Pancreas (tissue), 10 donors: ENCODE results near the gene ZMYM5. TPM values are rescaled to one million over a fixed set of nuclear protein-coding genes. Genes with fewer than 3 reads are reported as not detected.
"Not testable (repeated sequence)": the region's sequence is repeated elsewhere in the genome, so short reads cannot be mapped to it uniquely, and the experiment has no call there.

ENCODE experiments used
- ATAC-seq, 4 donors: fragments of 200-7000 bp; cut with Tn5 transposase; one replicate each; pipeline versions ENCODE4 v1.8.0 to v1.9.1; 2020; ENCODE audit warnings: mild to moderate bottlenecking in 4 of 4, moderate library complexity in 4 of 4
- DNase-seq, 6 donors: peaks; one replicate each; pipeline ENCODE4 v3.0.0-alpha.2; 2020
- FAIRE-seq: peaks from 2 replicates; lab custom pipeline; 2012; peaks lifted over from hg19 to GRCh38; lab: Jason Lieb, UNC
- H3K27ac ChIP-seq, 4 donors: fragments of 200-600 bp; sonication (generic); 1 replicate in 3 of 4; 2 replicates in 1 of 4; pipeline versions ENCODE4 v1.5.0 to v1.8.0; 2020
- H3K27me3 ChIP-seq, 4 donors: fragments of 200-600 bp; one replicate each; pipeline ENCODE4 v1.8.0; 2021
- H3K36me3 ChIP-seq, 3 donors: fragments of 200-600 bp; sonication (generic) in 1 of 3; one replicate each; pipeline versions ENCODE4 v1.5.0 to v1.8.0; 2020 to 2021
- H3K4me1 ChIP-seq, 3 donors: fragments of 200-600 bp; one replicate each; pipeline ENCODE4 v1.8.0; 2021
- H3K4me3 ChIP-seq, 4 donors: fragments of 200-600 bp; sonication (generic) in 2 of 4; one replicate each; pipeline versions ENCODE4 v1.5.0 to v1.8.0; 2020 to 2021
- H3K9me3 ChIP-seq, 4 donors: fragments of 200-600 bp; one replicate each; pipeline ENCODE4 v1.8.0; 2021
- CTCF ChIP-seq, 4 donors: fragments of 200-600 bp; sonication (generic) in 3 of 4; IDR thresholded peaks; one replicate each; pipeline versions ENCODE4 v1.5.0 to v1.8.0; 2021; ENCODE audit warnings: antibody characterized with exemption in 4 of 4
- WGBS, 2 donors: extraction: QIAGEN DNeasy Blood & Tissue Kit; methylation state at CpG; one replicate each; pipeline ENCODE4 v1.1.7; 2013; 5-methylcytosine and 5-hydroxymethylcytosine counted together
- intact Hi-C, 3 donors: fragments of 100-400 bp; cut with DNase I; formaldehyde crosslinking; loops; one replicate each; pipeline versions ENCODE4 v1.11.1 to v1.14.2; 2022
- polyA plus RNA-seq, 2 donors: library from polyadenylated mRNA; stranded (reverse); fragments of 200-250 nt; gene quantifications; one replicate each; pipeline ENCODE4 v1.2.3, GENCODE V29; 2013
- total RNA-seq, 6 donors: library from RNA; stranded (reverse); fragmentation: NEBNext Ultra II Directional in 4 of 6; extraction: Animal tissue kit (Norgen Biotek cat#: 25700) in 4 of 6; gene quantifications; one replicate each; pipeline versions ENCODE4 v1.2.1 to v1.2.4, GENCODE V29; 2021 to 2023
- donor health status: healthy with polysubstance abuse.
- donor health status: DM: no; HTN: no; CAD: no; lungs with moderate emphysema.
- donor health status: DM: no; HTN: no; CAD: no.
- donor health status: control.
- donor health status: control.
- donor health status: Bipolar disorder and iron deficiency.
- donor health status: DM: yes; HTN: yes; CAD: no.
- donor health status: DM: no; HTN: no; CAD: no.
- donor health status: DM: no; HTN: no; CAD: no.
- donor health status: DM: yes; HTN: yes; CAD: no.

The ZMYM5 gene
- total and polyA plus RNA-seq, 8 donors = 3.5 to 8.3 (median 5.1) TPM

GRCh38 chr13:19822673-19823072, 40.8 kb downstream of the ZMYM5 start:
- no peak for TF ChIP-seq CTCF (IDR thresholded peaks at IDR 0.05)
- H3K4me3 ChIP-seq = no peak overlapping the region
- H3K27me3 ChIP-seq = no peaks in the 10 kb centered on the region
- no peak overlapping the region for H3K27ac ChIP-seq
- DNase-seq (no peak), FAIRE-seq (no peak), ATAC-seq (no peak)
- no peaks in the 10 kb centered on the region for H3K9me3 ChIP-seq
- no peaks in the 10 kb centered on the region for H3K4me1 ChIP-seq
- WGBS, 2 donors = 89 to 95% methylated on average over 3 of the region's 3 CpGs
- H3K36me3 ChIP-seq = peaks cover 0 to 11% (median 8%) of the 10 kb centered on the region in 3 donors
- intact Hi-C loops = no loop called here

- intact Hi-C loops = no loop called here
- no peak for FAIRE-seq
- TF ChIP-seq CTCF (IDR thresholded peaks at IDR 0.05) = peak in 3 of 4 donors; percentile 10 to 25 (median 15)
- Histone ChIP-seq H3K4me3 (no peak overlapping the region), H3K36me3 (peaks cover 0 to 3% (median 0%) of the 10 kb centered on the region in 3 donors), H3K27ac (no peak overlapping the region), H3K27me3 (no peaks in the 10 kb centered on the region), H3K9me3 (no peaks in the 10 kb centered on the region), H3K4me1 (no peaks in the 10 kb centered on the region)
- peak in 3 of 4 donors; percentile 40 to 90 (median 56) for ATAC-seq
- 59 to 65% methylated on average over 27 of the region's 27 CpGs for WGBS, 2 donors
- peak; percentile 15 to 70 (median 28) for DNase-seq
Observed at GRCh38 chr13:19818223-19818842, 45.1 kb downstream of the ZMYM5 start.

- 89 to 90% methylated on average over 7 of the region's 7 CpGs for WGBS, 2 donors
- no peak for TF ChIP-seq CTCF (IDR thresholded peaks at IDR 0.05)
- no peak for ATAC-seq
- H3K27me3 ChIP-seq = no peaks in the 10 kb centered on the region
- H3K4me3 ChIP-seq = no peak overlapping the region
- H3K27ac ChIP-seq = no peak overlapping the region
- intact Hi-C loops = no loop called here
- H3K36me3 ChIP-seq = peaks cover 0 to 3% (median 0%) of the 10 kb centered on the region in 3 donors
- no peak for FAIRE-seq
- H3K9me3 ChIP-seq = no peaks in the 10 kb centered on the region
- no peaks in the 10 kb centered on the region for H3K4me1 ChIP-seq
- no peak for DNase-seq
Observed at GRCh38 chr13:19817510-19818158, 45.8 kb downstream of the ZMYM5 start.

GRCh38 chr13:19817106-19817505, 46.3 kb downstream of the ZMYM5 start:
- Histone ChIP-seq H3K9me3 (no peaks in the 10 kb centered on the region), H3K36me3 (peaks cover 0 to 3% (median 0%) of the 10 kb centered on the region in 3 donors), H3K4me1 (no peaks in the 10 kb centered on the region), H3K27ac (no peak overlapping the region), H3K4me3 (no peak overlapping the region), H3K27me3 (no peaks in the 10 kb centered on the region)
- no peak for DNase-seq
- no peak for FAIRE-seq
- no peak for ATAC-seq
- no peak for TF ChIP-seq CTCF (IDR thresholded peaks at IDR 0.05)
- intact Hi-C loops = no loop called here
- 98% methylated on average over 10 of the region's 10 CpGs for WGBS, 2 donors

GRCh38 chr13:19815842-19816241, 47.6 kb downstream of the ZMYM5 start:
- DNase-seq, ATAC-seq: not testable (repeated sequence)
- whole genome bisulfite sequencing, 2 donors = 94 to 97% methylated on average over 2 of the region's 2 CpGs

More at GRCh38 chr13:19815842-19816241, 47.6 kb downstream of the ZMYM5 start:
- FAIRE-seq, H3K4me1 ChIP-seq, H3K27me3 ChIP-seq, H3K27ac ChIP-seq, H3K4me3 ChIP-seq, H3K36me3 ChIP-seq, intact Hi-C loops, H3K9me3 ChIP-seq: not testable (repeated sequence)
